Smooth muscle cell of trachea (primary cell): ENCODE measurements around the gene DCTN1. TPM values are rescaled to one million over a fixed set of nuclear protein-coding genes. Genes with fewer than 3 reads are reported as not detected.

ENCODE experiments used
- total RNA-seq: library from RNA; depleted of rRNA; stranded (reverse); fragments of >200 nt; gene quantifications from 2 replicates; pipeline ENCODE4 v1.2.1, GENCODE V29; 2014

Gene DCTN1
- total RNA-seq = 200 and 311 TPM in 2 replicates

GRCh38 chr2:74379851-74380789 is at the start of gene DCTN1:
Gene DCTN1 (minus strand): TSS chr2:74380311. CDS start chr2:74380037, 274 bp downstream.

GRCh38 chr2:74421221-74421870 is 41.2 kb upstream of the DCTN1 start, which contains the start of the genes C2orf81 and WDR54:
Gene C2orf81 (minus strand): TSS chr2:74421619. CDS start chr2:74421560, 59 bp downstream.
Gene WDR54 (plus strand): TSS chr2:74421730. CDS start chr2:74422154, 424 bp downstream.

GRCh38 chr2:74343316-74343715 is 36.8 kb downstream of the DCTN1 start, which contains the start of gene SLC4A5:
Gene SLC4A5 (minus strand): TSS chr2:74343416. CDS start chr2:74315023, 28,393 bp downstream.

Other genes starting within 250 kb of the DCTN1 start
- gene BOLA3, start 232.4 kb downstream of the DCTN1 start, total RNA-seq = 23.3 and 46.0 TPM in 2 replicates
- 92.5 and 104 TPM in 2 replicates for gene MOB1A, start 201.4 kb downstream of the DCTN1 start, total RNA-seq
- 65.9 and 155 TPM in 2 replicates for gene MTHFD2, start 181.7 kb downstream of the DCTN1 start, total RNA-seq
- gene SLC4A5, start 36.9 kb downstream of the DCTN1 start, total RNA-seq = under 0.01 and 0.44 TPM in 2 replicates
- gene C2orf81, start 41.3 kb upstream of the DCTN1 start, total RNA-seq = 1.5 and 2.0 TPM in 2 replicates
- gene WDR54, start 41.4 kb upstream of the DCTN1 start, total RNA-seq = 36.4 and 95.7 TPM in 2 replicates
- gene RTKN, start 61.6 kb upstream of the DCTN1 start, total RNA-seq = 22.3 and 24.0 TPM in 2 replicates
- gene INO80B, start 74.8 kb upstream of the DCTN1 start, total RNA-seq = 14.1 and 16.0 TPM in 2 replicates
- 36.4 and 87.2 TPM in 2 replicates for gene WBP1, start 78.1 kb upstream of the DCTN1 start, total RNA-seq
- 62.1 and 68.0 TPM in 2 replicates for gene MOGS, start 85.1 kb upstream of the DCTN1 start, total RNA-seq
- 47.3 and 48.0 TPM in 2 replicates for gene MRPL53, start 92.4 kb upstream of the DCTN1 start, total RNA-seq
- 25.9 and 27.6 TPM in 2 replicates for gene CCDC142, start 102.7 kb upstream of the DCTN1 start, total RNA-seq
- gene TTC31, start 102.8 kb upstream of the DCTN1 start, total RNA-seq = 11.6 and 19.6 TPM in 2 replicates
- gene LBX2, start 119.3 kb upstream of the DCTN1 start, total RNA-seq = 3.1 and 6.3 TPM in 2 replicates
- 21.2 and 25.5 TPM in 2 replicates for gene PCGF1, start 127.4 kb upstream of the DCTN1 start, total RNA-seq
- gene TLX2, start 134.1 kb upstream of the DCTN1 start, total RNA-seq = 0.58 and 0.83 TPM in 2 replicates
- under 0.01 and 0.29 TPM in 2 replicates for gene DQX1, start 145.9 kb upstream of the DCTN1 start, total RNA-seq
- 57.6 and 90.3 TPM in 2 replicates for gene AUP1, start 149.4 kb upstream of the DCTN1 start, total RNA-seq
- 38.1 and 50.4 TPM in 2 replicates for gene HTRA2, start 149.6 kb upstream of the DCTN1 start, total RNA-seq
- gene LOXL3, start 173.6 kb upstream of the DCTN1 start, total RNA-seq = 27.3 and 53.9 TPM in 2 replicates
- gene DOK1, start 174.4 kb upstream of the DCTN1 start, total RNA-seq = 27.3 and 50.4 TPM in 2 replicates